GM10847 (cell line): Measurements from ENCODE around the gene HLA-DQA1.

Experiments
- POLR2A ChIP-seq: IDR thresholded peaks from 2 replicates; pipeline ENCODE4 v1.6.1; 2011; ENCODE audit not compliant: insufficient read length; ENCODE audit errors: extremely low read depth

The HLA-DQA1 gene

DNA sequence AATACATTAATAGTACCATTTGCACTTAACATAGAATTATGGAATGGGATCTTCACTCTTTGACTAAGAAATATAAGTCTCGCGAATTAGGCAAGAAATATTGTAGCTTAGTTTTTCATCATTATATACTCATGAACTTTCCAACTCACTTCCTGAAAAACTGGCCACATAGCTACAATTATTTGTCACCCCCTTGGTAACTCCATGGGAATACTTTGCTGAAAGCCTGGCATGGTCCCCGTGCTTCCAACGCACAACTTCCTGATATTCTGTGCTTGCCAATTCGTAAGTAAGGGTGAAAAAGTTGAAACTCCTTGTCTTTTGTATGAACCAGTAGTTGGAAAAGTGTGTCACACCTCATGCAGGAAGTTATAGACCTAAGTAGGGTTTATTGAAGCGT, 23.7 kb upstream of the HLA-DQA1 start:
- no peak for TF ChIP-seq POLR2A

DNA sequence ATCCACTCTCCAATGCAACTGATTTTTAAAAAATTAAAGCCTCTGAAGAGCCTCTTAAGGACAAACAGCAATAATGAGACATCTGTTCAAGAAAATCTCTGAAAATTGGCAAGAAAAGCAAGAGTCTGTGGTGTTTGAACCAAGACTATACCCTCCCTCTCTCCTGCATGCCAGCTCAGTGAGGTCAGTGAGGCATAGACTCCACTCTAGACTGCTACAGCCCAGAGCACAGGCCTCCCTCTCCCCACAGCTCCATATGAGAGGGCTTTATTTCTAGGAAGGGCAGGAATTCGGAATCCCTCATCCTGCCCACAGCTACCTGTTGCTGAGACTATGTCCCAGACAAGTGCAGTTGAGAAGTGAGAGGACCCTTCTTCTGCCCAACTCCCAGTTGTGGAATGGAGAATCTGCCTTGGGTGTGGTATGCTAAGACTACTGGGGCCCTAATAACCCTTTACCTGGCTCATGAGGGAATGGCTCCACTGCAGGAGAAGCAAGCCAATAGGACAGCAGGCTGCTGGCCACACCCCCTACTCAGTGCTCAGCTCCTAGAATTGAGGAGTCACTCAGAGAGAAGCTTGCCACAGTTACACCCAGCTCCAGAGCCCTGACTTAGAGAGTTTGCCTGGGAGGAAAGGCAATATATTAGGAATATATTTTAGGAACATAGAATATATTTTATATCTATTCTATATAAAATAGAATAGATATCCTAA, 22.7 kb upstream of the HLA-DQA1 start:
- TF ChIP-seq POLR2A, result no peak

DNA sequence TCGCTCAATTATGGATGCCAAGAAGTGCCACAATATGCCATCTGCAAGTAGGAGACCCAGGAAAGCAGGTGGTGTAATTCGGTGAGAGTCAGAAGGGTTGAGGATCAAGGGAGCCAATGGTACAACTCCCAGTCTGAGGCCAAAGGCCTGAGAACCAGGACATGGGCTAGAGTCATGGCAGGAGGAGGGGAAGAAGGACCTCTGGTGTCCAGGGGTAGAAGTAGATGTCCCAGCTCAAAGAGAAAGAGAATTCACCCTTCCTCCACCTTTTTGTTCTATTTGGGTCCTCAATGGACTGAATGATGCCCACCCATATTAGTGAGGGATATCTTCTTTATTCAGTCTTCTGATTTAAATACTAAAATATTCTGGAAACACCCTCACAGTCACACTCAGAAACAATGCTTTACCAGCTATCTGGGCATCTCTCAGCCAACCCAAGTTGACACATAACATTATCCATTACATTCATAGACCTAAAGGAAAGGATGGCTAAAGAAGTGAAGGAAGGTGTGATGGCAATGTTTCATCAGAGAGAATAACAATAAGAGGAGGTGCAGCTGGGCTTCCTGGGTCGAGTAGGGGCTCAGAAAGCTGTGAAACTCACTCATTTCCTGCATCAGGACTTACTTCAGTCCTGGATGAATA, 21.2 kb upstream of the HLA-DQA1 start:
- TF ChIP-seq POLR2A, result no peak

DNA sequence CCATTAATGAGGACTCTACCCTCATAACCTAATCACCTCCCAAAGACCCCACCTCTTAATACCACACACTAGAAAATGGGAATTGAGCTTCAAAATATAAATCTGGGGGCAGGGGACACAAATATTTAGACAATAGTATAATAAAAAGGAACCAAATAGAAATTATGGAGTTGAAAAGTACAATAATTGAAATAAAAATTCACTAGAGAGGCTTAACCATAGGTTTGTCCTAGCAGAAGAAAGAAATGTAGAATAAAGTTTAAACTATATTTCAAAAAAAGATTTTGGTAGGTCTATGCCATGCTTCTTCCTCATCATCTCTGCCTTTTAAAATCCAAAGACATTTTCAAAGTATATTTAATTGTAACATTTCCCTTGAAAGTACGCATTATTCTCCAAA, 19.5 kb upstream of the HLA-DQA1 start:
- TF ChIP-seq POLR2A, result no peak

DNA sequence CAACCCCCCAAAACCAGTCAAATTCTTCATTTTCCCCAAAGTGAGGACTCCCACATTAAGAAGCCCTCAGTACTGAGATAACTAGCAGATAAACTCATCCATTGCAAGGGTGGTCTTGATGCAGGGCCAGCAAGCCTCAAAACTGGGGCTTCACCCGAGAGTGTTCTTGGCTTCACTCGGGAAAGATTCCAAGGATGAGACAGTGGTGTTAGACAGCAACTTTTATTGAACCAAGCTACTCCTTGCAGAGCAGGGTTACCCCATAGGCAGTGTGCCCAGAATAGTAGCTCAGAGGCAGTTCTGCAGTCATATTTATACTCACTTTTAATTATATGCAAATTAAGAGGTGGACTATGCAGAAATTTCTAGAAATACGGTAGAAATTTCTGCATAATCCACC, 15.8 kb upstream of the HLA-DQA1 start:
- TF ChIP-seq POLR2A, result no peak

DNA sequence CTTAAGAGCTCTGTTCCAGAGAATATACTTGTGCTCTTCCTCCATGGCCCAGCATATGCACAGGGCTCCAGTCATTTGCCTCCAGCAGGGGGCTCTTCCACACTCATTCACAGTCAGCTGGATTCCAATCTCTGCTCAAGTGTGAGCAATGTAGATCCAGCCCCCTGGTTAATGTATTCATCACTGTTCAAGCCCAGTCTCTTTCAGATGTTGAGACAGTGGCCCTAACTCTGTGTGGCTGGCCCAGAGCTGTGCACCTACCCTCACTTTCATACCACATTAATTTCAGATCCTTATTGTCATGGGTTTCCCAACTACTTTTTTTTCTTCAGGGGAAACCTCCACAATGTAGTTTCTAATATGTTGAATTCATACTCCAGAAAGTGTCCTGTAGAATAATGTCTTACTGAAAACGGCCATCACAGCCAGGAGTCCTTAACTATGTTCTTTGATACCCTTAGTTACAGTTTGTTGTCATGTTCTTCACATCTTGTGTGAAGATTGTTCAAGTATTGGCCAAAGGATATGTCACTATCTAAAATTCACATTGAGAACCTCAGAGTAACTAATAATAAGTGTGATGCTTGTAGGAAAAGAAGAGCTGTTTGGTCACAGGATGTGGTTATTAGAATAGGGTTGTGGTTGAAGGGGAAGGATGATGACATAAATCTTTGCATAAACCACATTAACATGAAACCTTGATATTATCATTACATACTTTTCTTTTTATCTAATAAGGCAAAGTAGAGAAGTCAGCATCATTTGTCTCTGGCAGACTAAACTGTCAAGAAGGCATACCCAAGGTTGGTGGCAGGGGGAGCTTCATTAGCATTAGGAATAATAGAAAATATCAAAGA, 14.4 kb upstream of the HLA-DQA1 start:
- no peak for TF ChIP-seq POLR2A

DNA sequence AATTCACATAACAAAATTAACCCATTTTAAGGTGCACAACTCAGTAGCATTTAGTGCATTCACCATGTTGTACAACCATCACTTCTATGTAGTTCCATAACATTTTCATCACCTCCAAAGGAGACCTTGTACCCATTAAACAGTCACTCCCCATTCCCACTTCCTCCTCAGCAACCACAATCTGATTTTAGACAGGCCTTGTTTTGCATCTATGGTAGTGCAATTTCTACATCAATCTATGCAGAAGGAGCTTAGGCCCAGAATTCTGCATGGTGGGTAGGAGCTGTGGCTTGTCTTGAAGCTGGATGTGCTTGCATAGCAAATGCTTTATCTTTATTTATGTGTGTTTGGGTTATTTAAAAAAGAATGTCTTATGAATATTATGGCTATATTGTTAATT, 13.5 kb upstream of the HLA-DQA1 start:
- TF ChIP-seq POLR2A, result no peak

DNA sequence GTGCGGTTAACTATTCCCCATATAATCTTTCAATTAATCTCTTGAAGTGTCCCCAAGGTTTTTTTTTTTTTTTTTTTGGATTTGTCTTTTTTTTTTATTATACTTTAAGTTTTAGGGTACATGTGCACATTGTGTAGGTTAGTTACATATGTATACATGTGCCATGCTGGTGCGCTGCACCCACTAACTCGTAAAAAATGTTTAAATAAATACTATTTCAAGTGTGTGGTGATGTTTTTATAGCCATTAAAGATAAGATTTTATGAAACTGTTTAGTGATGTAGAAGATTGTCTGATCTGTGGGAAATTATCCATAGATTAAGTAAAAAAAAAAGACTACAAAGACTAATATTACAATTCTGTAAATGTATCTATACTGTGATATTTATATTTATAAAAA, 12.6 kb upstream of the HLA-DQA1 start:
- TF ChIP-seq POLR2A, result no peak

DNA sequence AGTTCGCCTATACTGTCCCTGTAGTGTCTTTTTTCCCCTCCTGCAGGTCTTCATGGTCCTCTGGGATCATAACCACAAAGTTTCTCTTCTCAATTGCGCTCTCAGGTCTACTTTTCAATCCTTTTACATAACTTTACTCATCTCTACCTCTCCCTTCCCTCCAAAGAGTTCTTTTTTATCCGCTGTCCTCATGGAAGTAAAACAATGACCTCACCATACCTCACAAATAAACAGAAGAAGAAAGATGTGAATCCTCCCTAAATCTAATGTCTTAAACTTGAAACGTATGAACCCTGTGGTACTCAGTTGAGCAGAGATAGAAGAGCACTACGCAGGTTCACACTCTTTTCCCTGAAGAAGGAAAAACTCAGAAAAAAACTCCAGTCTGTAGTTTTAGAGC, 12.1 kb upstream of the HLA-DQA1 start:
- TF ChIP-seq POLR2A, result no peak

DNA sequence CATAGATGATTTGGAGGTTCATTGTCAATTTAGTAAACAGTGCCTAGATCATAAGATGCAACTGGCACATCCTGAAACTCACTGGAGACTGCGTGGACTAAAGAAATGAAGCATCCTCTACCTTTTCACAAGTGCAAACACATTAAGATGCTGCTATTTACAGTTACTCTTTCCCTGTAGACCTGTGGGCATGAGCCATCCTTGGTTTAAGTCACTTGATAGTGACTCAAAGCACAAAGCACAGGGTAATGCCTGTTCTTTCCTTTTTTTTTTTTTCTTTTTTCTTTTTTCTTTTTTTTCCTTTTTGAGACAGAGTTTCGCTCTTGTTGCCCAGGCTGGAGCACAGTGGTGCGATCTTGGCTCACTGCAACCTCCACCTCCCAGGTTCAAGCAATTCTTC, 10.0 kb upstream of the HLA-DQA1 start:
- no peak for TF ChIP-seq POLR2A

DNA sequence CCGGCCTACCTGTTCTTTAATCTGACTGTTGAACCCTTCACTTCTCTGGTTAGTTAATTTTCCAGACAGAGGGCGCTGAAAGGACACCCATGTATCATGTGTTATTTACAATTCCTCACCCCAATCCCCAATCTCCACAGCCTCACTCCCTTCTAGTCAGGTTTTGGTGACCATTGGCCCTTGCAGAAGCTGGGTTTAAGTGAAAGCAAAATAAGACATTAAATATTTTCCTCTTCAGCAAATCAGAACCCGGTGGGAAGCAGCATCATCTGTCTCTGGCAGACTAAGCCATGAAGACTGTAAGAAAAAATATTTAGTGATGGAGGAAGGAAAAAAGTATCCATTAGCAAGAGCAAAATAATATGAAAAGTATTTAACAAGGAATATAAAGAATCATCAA, 9.4 kb upstream of the HLA-DQA1 start:
- no peak for TF ChIP-seq POLR2A

DNA sequence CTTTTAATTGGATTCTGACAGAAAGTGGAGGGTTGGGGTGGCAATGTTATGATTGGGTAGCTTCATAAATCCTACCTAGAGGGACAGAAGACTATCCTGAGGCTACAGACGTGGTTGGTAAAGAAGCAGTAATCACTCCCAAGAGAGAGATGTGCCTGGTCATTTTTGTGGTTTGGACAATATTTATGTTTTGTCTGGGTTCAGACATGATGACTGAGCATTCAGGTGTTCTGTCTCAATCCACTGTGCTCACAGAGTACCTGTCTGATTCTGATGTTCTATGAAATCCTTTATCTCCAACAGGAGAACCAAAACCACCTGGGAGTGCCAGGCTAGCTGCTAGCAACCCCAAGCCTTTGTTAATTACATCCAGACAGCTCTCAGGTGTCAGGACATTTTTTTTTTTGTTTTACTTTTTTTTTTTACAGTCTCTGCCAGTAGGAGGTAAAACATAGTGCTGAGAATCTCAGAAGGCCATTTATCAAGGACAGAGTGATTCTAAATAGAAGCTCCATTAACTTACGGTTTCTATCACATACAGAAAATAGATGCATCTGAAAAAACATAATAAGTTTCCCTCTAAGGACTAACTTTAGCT, 1.6 kb upstream of the HLA-DQA1 start:
- TF ChIP-seq POLR2A, result no peak

DNA sequence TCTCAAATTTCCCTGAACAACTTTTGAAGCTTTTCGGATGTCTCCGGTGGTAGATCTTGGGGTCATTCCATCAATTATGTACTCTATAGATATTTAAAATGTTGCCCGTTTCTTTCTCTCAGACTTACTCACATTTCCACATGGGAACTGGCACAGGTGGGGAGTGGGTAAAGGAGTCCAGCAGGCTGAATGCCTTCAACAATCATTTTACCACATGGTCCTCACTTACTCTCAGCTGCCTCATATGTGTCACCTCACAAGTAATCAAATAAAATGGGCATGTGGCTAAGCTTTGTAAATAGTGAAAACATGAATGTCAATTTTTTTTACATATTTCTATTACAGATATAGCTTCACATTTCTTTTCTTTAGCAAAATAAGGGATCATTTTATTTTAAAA, 677 bp downstream of the HLA-DQA1 start:
- TF ChIP-seq POLR2A, result no peak

DNA sequence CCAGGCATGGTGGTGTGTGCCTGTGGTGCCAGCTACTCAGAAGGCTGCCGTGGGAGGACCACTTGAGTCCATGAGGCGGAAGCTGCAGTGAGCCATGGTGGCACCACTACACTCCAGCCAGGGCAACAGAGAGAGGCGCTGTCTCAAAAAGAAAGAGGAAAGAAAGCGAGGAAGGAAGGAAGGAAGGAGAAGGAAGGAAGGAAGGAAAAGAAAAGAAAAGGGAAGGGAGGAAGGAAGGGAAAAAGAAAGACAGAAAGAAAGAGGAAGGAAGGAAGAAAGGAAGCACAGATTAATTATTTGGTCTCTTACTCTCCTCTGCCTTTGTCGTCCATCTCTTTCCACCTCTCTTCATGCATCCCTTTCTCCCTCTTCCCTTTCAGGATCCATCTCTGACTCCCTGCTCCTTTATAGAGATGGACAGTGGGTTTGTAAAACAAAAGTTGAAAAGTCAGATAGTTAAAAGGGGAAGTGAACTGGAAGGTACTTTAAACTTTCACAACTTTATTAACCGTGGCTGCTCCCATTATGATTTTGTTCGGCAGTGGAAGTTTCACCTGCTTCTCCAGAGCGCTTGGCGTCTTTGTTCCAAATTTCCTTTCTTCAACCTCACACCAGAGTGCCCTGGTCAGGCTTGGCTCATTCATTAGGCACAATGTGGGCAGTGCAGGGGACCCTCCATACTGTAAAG, 1.5 kb downstream of the HLA-DQA1 start:
- TF ChIP-seq POLR2A, result no peak
